Stimulated activated CD4-positive, alpha-beta T cell treated with anti-CD3 and anti-CD28 coated beads, Interleukin-12 subunit alpha, Interleukin-12 subunit beta, amount 100 ng/mL, for 48 hours (primary cell): ENCODE data around the gene MACROD2.
"Not testable (repeated sequence)": the region's sequence is repeated elsewhere in the genome, so short reads cannot be mapped to it uniquely, and the experiment has no call there.

Experiments
- DNase-seq, 3 donors: peaks; one replicate each; pipeline ENCODE4 v3.0.0-alpha.2; 2020; ENCODE audit warnings: low read depth in 2 of 3, low spot score in 1 of 3

MACROD2 gene

GRCh38 chr20:14889496-14890255 is 894.4 kb downstream of the MACROD2 start:
- DNase-seq = no peak

GRCh38 chr20:14890713-14891112 is 895.4 kb downstream of the MACROD2 start:
- no peak for DNase-seq

GRCh38 chr20:14892782-14893181 is 897.5 kb downstream of the MACROD2 start:
- no peak for DNase-seq

- DNase-seq = no peak
Measured at GRCh38 chr20:14896569-14896968, 901.3 kb downstream of the MACROD2 start.

- no peak for DNase-seq
Measured at GRCh38 chr20:14897608-14898007, 902.3 kb downstream of the MACROD2 start.

GRCh38 chr20:14902432-14903089 is 907.2 kb downstream of the MACROD2 start:
- no peak for DNase-seq

- DNase-seq = no peak
Measured at GRCh38 chr20:14906908-14907434, 911.7 kb downstream of the MACROD2 start.

- DNase-seq = no peak
Measured at GRCh38 chr20:14910126-14910525, 914.8 kb downstream of the MACROD2 start.

- no peak for DNase-seq
Measured at GRCh38 chr20:14913896-14914620, 918.7 kb downstream of the MACROD2 start.

GRCh38 chr20:14914633-14915032 is 919.3 kb downstream of the MACROD2 start:
- no peak for DNase-seq

- no peak for DNase-seq
Measured at GRCh38 chr20:14915356-14915755, 920.0 kb downstream of the MACROD2 start.

GRCh38 chr20:14916360-14916920 is 921.1 kb downstream of the MACROD2 start:
- DNase-seq = no peak

- DNase-seq = no peak
Measured at GRCh38 chr20:14918281-14918680, 923.0 kb downstream of the MACROD2 start.

- no peak for DNase-seq
Measured at GRCh38 chr20:14918976-14919375, 923.7 kb downstream of the MACROD2 start.

- DNase-seq = no peak
Measured at GRCh38 chr20:14919501-14920081, 924.3 kb downstream of the MACROD2 start.

GRCh38 chr20:14921513-14921912 is 926.2 kb downstream of the MACROD2 start:
- no peak for DNase-seq

GRCh38 chr20:14922503-14923267 is 927.4 kb downstream of the MACROD2 start:
- DNase-seq = no peak

GRCh38 chr20:14924433-14924832 is 929.1 kb downstream of the MACROD2 start:
- DNase-seq = no peak

- DNase-seq = no peak
Measured at GRCh38 chr20:14925300-14925699, 930.0 kb downstream of the MACROD2 start.

- not testable (repeated sequence) for DNase-seq
Measured at GRCh38 chr20:14926436-14926835, 931.1 kb downstream of the MACROD2 start.
